GM10847 (cell line): ENCODE measurements around the gene STMND1.

Source experiments
- POLR2A ChIP-seq: IDR thresholded peaks from 2 replicates; pipeline ENCODE4 v1.6.1; 2011; ENCODE audit not compliant: insufficient read length; ENCODE audit errors: extremely low read depth

Gene STMND1

GRCh38 chr6:17178754-17179529 is 77.1 kb downstream of the STMND1 start:
- TF ChIP-seq POLR2A = no peak

- TF ChIP-seq POLR2A = no peak
Measured at GRCh38 chr6:17179530-17180073, 77.8 kb downstream of the STMND1 start.
